Embryonic facial prominence (tissue), 1 donor: ENCODE measurements around the gene CD200.
A peak's percentile ranks its signal among the peaks of the same experiment; 100 is the strongest.

Experiments used
- DNase-seq: peaks from one replicate; pipeline ENCODE4 v3.0.0-alpha.2; 2016; ENCODE audit errors: extremely low spot score

CD200 gene

GRCh38 chr3:112333002-112333380 lies at the start of gene CD200:
CD200 (plus strand) TSS chr3:112333156; CDS start chr3:112333213, 57 bp downstream.
- peak; percentile 50 for DNase-seq

- DNase-seq = no peak
These were observed 43.9 kb upstream of the CD200 start for GRCh38 chr3:112289011-112289410.

DNA sequence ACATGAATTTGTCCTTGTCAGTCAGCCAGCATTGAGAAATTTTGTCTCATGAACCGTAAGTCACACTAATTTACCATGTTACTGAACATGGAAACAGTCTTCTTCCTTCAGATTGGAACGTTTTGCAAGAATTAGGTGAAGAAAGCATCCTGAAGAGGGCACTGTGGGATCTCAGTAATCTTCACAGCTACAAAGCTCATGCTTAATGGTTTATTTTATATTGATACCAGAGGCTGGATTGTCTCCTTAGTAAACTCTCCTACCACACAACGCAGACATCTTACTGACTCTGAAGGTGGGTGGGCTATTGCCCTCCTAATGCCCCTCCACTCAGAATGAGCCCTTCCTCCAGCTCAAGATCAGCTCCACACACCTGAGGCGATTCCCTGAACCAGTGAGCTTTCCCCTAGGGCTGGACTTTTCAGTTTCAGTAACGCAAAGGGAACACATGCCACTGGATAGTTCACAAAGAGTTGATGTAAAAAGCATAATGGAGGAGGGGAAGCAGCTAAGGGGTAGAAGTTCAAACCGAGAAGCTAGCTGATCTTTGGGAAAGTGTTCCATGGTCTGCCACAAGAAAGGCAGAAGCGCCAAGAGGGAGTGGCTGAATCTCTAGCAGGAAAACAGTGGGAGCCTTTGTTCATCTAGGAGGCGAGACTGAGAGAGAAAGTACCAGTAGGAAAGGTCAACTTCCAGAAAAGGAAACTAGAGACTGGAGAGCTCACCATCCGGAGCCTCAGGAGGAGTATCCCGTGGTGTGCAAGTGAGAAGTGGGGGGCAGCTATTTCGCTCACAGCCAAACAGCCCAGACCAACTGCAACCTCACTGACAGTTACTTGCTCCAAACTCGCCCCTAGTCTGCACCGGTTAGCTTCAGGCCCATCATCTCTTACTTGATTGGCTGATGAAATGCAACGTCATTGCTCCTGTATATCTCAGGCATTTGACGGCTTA lies 39.3 kb upstream of the CD200 start, which contains the start of gene SLC9C1:
SLC9C1 (minus strand) TSS at position 849 of the 954 bp plus-strand sequence. CDS start 7,425 bp downstream, outside the sequence.
- DNase-seq = peak; percentile 40

DNA sequence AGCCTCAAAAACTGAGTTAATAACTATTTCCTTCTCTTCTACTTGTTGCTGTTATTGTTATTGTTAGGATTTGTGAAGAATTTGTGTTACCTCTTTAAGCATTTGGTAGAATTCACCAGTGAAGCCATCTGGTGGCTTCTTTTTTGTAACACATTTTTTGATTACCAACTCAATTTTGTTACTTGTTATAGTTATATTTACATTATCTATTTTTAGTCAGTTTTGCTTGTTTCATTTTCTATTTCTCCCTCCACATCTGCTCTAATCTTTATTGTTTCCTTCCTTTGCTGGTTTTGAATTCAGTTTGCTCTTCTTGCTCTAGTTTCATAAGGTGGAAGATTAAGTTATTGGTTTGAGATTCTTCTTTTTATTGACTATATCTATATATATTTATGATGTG lies 35.2 kb upstream of the CD200 start:
- no peak for DNase-seq

GRCh38 chr3:112298781-112299180 lies 34.2 kb upstream of the CD200 start:
- no peak for DNase-seq

DNA sequence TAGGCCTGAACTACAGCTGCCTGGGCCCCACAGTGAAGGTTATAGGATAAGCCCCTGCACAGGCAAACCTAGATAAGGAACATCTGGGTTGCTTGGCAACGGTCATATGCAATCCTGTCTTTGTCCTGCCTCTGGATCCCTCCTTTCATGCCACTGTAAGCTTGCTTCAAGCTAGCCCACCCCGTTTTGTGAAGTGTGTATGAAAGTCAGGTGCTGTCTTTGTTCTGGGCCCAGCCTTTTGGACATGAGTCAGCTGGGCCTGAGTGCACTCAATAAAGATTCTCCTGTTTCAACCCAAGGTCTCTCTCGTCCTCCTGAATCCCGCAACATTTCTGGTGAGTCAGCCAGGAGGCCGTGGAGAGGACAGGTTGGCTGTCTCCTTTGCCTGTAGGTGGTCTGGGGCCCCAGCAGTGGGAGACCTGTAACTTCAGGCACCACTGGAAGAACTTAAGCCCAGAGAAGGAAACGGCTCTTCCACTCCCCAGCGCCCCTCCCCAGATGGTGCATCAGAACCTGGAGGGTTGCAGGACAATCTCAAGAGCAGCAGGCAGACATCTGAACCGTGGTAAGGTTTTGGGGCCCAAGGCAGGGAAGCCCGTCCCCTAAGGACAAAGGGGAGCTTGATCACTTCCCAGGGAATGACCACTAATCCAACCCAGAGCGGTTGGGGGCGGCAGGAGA lies 30.7 kb upstream of the CD200 start:
- DNase-seq = no peak

DNA sequence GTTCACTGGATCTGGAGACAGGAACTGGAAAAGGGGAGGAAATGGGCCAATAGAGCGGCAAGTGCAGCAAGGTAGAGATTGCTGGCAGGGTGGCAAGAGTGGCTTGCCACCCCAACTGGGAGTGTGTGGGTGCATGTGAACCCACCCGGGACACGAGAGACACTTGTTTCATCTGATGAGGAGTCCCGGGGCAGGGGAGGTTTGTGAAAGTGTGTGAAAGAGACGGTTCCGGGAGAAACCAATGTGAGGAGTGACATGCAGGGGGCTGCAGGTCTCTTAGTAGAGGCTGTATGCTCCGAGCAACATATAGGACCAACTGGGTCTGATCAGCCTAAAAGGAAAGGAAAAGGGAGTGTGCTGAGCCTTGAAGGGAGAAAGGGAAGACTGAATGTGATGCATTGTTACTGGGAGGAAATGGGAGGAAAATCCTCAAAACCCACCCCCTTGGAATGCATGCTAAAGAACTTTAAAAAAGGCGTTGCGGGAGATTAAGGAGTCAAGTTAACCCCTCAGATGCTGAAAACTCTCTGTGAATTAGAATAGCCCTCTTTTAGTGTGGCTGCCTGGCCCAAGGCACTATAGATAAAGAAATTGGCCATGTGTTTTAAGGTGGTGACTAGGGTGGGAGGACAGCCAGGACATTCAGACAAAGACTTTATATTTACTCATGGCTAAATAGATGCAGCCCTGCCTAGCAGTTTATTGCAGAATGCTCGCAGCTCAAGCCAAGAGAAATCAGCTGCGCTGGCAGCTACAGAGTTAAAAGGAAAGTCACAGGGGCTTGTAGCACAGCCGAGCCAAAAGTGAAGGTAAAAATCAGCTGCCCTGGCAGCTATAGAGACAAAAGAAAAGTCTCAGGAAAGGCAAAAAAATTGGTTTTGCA lies 29.8 kb upstream of the CD200 start:
- DNase-seq = peak; percentile 54

GRCh38 chr3:112303764-112304325 lies 29.1 kb upstream of the CD200 start:
- DNase-seq = peak; percentile 36

GRCh38 chr3:112304611-112305010 lies 28.3 kb upstream of the CD200 start:
- DNase-seq = no peak

DNA sequence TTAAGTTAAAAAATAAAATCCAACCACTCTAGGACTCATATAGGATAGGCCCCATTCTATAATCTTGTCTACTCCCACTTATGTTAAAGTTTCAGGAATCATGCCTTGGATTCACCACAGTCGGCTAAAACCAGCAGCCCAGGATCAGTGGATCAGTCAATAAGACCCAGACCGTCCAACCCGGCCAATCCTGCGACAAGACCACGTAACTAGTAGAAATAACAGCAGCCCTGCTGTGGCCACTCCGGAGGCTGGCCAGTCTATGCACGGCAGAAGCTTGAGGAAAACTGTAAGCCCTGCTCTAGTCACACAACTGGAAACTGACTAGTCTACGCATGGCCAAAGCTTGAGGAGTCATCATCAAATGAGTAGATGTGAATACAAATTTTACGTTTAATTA lies 26.1 kb upstream of the CD200 start:
- no peak for DNase-seq

DNA sequence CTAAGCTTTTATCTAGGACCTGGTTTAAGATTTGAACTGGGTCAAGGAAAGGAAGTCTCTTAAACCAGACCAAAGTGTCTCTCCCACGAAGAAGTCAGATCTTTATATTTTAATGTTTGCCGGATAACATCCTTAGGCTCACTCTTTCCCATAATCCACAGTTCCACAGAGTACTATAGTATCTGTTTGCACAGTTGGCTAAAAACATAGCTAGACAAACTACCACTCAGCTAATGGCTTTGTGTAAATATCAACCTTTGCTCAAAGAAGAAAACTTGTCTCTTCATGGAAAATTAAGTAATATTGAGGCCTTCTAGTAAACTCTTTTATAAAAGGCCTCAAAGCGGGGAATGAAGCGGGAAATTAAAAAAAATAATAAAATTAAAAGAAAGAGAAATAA lies 25.4 kb upstream of the CD200 start:
- no peak for DNase-seq

DNA sequence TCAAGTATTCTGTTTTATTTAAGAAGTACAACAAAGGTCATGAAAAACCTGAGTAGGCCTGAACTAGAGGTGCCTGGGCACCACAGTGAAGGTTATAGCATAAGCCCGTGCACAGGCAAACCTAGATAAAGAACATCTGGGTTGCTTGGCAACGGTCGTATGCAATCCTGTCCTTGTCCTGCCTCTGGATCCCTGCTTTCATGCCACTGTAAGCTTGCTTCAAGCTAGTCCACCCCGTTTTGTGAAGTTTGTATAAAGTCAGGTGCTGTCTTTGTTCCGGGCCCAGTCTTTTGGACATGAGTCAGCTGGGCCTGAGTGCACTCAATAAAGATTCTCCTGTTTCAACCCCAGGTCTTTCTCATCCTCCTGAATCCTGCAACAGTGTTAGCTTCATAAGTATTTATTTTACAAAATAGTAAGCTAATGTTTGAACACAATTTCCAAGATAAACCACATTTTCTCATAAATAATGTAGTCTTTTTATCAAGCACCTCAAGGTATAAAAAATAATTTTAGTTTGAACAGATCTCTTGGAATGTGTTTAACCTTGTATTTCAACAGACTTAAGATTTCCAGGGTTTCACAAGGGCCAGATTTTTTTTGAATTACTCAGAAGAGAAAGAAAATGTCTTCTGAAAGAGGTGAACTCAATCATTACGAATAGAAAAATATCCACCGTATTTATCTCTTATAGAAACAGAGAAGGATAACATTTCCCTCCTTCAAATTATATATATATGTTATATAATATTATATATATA lies 24.6 kb upstream of the CD200 start:
- DNase-seq = no peak

- no peak for DNase-seq
These were observed 18.3 kb upstream of the CD200 start for GRCh38 chr3:112314649-112315048.

DNA sequence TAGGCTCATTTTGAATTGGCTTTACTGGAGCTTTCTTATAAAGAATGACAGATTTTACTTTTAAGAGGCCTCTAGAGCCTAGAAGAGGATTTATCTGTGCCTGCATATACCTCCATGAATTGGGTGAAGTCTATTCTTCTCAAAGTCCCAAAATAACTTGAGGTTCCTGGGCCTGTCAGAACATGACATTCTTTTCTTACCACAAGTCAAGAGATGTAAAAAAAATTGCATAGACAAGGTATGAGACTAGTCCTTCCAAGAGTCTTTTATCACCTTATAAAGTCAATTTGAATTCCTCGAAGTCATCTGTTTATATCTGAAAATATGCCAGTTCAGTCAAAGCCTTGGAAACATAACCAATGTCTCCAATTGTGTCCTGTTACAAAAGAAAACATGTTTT lies 17.2 kb upstream of the CD200 start:
- DNase-seq = no peak

- no peak for DNase-seq
These were observed 13.3 kb upstream of the CD200 start for GRCh38 chr3:112319516-112320276.

DNA sequence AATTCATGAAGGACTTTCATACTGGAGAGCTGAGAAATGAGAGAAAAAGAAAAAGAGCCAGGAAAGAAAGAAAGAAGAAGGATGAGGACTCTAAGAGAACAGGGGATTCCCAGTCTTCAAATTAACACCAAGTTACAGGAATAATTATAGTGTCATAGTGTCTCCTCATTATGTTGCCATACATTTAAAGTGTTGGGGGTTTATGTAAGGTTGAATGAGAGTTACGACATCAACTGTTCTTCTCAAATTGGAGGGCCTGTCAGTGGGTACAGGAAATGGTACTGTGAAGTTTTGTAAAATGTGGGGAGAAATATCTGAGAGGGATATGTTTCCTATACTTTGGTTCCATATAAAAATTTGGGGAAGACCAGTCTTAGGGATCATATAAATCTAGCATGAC lies 12.3 kb upstream of the CD200 start:
- DNase-seq = no peak

DNA sequence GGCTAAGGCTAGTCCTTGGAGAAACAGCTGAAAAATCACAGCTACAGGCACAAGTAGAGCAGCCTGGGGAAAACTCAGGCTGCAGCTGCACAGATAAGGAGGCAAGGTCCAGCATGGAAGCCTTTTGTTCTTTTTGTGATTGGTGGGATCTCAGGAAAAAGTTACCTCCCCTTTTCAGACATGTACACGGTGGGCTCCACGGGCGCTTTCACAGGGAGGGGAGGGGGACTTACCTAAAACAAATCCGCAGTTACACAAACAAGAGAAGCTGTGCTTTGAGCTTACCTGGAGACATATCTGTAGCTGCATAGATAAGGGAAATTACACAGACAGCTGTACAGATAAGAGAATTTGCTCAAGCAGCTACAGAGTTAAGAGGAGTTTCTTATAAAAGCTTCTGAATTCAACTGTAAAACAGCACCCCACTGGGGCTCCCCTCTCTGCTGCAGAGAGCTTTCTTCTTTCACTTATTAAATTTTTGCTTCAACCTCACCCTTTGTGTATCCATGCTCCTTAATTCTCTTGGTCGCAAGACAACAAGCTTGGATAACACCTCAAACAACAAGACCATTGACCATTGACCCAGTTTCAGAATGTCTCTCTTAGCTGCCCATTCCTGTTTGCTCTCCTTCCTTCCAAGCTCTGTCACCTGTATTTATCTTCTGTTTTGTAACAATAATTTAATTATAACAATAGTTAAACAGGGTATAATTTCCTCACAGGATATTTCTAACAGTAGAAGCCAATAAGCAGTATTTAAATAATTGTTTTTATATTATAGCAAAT lies 10.9 kb upstream of the CD200 start:
- no peak for DNase-seq

- DNase-seq = peak; percentile 37
These were observed 5.5 kb upstream of the CD200 start for GRCh38 chr3:112327371-112327951.

DNA sequence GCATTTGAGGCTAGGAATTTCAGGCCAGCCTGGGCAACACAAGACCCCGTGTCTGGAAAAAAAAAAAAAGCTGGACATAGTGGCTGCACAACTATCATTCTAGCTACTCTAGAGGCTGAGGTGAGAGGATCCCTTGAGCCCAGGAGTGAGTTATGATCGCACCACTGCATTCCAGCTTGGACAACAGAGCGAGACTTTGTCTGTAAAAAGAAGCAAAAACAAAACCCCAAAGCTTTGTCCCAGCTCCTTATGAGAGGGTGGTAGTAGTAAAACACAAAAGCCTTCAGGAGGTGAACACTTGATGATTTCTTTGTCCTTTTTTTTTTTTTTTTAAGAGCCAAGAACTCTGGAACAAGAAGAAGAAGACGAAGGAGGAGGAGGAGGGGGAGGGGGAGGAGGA lies 1.1 kb upstream of the CD200 start:
- no peak for DNase-seq
